Fibroblast of pulmonary artery (primary cell): ENCODE data around the gene VWF.

Source experiments
- DNase-seq: peaks from one replicate; pipeline ENCODE4 v3.0.0-alpha.2; 2010; ENCODE audit warnings: low read depth
- H3K4me3 ChIP-seq: replicated peaks from 2 replicates; pipeline ENCODE4 v1.5.1; 2011; ENCODE audit warnings: low read depth, mild to moderate bottlenecking, control low read depth, low read length, moderate library complexity
- TF ChIP-seq, protein P1 (sequence below): IDR thresholded peaks from 2 replicates; pipeline ENCODE4 v1.5.1; 2011; ENCODE audit warnings: mild to moderate bottlenecking, control low read depth, low read length, inconsistent platforms; ENCODE audit errors: missing control alignments

Gene VWF

GRCh38 chr12:5964913-5965900 lies 159.3 kb downstream of the VWF start:
- H3K4me3 ChIP-seq, result no peak overlapping the region
- no peak for DNase-seq
- TF ChIP-seq, protein P1, sequence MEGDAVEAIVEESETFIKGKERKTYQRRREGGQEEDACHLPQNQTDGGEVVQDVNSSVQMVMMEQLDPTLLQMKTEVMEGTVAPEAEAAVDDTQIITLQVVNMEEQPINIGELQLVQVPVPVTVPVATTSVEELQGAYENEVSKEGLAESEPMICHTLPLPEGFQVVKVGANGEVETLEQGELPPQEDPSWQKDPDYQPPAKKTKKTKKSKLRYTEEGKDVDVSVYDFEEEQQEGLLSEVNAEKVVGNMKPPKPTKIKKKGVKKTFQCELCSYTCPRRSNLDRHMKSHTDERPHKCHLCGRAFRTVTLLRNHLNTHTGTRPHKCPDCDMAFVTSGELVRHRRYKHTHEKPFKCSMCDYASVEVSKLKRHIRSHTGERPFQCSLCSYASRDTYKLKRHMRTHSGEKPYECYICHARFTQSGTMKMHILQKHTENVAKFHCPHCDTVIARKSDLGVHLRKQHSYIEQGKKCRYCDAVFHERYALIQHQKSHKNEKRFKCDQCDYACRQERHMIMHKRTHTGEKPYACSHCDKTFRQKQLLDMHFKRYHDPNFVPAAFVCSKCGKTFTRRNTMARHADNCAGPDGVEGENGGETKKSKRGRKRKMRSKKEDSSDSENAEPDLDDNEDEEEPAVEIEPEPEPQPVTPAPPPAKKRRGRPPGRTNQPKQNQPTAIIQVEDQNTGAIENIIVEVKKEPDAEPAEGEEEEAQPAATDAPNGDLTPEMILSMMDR, result no peak

- TF ChIP-seq, protein P1, result no peak
- H3K4me3 ChIP-seq, result no peak overlapping the region
- DNase-seq, result no peak
Measured at GRCh38 chr12:5963515-5963914, 161.0 kb downstream of the VWF start.

- no peak overlapping the region for H3K4me3 ChIP-seq
- TF ChIP-seq, protein P1, result no peak
- DNase-seq, result no peak
Measured at GRCh38 chr12:5960783-5961182, 163.7 kb downstream of the VWF start.

DNA sequence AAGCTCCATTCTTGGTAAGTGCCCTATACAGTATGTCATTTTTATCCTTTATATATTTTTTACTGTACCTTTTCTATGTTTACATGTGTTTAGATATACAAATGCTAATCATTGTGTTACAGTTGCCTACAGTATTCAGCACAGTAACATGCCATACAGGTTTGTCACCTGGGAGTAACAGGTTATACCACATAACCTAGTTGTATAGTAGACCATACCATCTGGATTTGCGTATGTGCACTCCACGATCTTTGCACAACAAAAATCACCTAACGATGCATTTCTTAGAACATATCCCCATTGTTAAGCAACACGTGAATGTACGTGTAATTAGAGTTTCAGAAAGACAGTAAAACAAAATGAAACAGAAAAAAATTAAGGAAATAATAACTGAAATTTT lies 167.5 kb downstream of the VWF start:
- DNase-seq, result no peak
- no peak overlapping the region for H3K4me3 ChIP-seq
- TF ChIP-seq, protein P1, result no peak

- no peak for DNase-seq
- H3K4me3 ChIP-seq, result no peak overlapping the region
- TF ChIP-seq, protein P1, result no peak
Measured at GRCh38 chr12:5954661-5955060, 169.8 kb downstream of the VWF start.

DNA sequence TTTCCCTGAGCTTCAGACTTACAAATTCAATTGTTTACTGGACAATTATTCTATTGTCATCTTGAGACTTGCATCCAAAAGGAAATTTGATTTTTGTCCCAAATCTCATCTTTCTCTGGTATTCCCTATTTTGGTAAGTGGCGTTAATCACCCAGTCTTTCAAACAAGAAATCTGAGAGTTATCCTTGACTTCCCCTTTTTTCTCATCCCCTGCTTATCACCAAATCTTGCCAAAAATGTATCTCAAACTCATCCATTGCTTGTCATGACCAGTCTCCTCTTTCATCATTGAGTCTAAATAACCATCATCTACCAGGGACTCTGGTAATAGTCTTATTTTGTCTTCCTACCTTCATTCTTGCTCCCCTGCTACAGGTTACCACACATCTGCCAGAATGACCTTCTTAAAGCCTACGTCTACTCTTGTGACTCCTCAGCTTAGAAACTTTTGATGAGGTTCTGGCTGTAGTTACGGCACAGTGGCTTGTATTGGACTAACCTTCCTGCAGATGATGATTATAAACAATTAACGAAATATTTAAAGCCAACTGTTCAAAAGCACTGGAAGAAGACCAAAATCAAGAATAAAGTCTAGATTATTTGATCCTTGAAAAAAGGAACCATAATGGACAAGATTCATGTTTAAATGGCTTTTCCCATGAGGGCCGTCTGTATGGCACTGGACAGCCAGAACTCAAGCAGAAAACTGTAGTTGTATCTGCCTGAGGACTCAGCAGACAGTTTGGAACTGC lies 170.5 kb downstream of the VWF start:
- no peak for DNase-seq
- no peak overlapping the region for H3K4me3 ChIP-seq
- TF ChIP-seq, protein P1, result no peak
